Left renal pelvis (tissue), 4 donors: ENCODE measurements around the gene EXOSC7. TPM values are rescaled to one million over a fixed set of nuclear protein-coding genes. Genes with fewer than 3 reads are reported as not detected.
A peak's percentile ranks its signal among the peaks of the same experiment; 100 is the strongest.

ENCODE experiments used
- DNase-seq, 4 donors: peaks; one replicate each; pipeline ENCODE4 v3.0.0-alpha.2; 2013; ENCODE audit warnings: low read depth in 4 of 4, low spot score in 3 of 4
- polyA plus RNA-seq, 4 donors: library from polyadenylated mRNA; unstranded; fragments of 120-200 nt; gene quantifications; one replicate each; pipeline ENCODE4 v1.2.1, GENCODE V29; 2013; ENCODE audit not compliant: insufficient read length in 4 of 4

The EXOSC7 gene
- polyA plus RNA-seq, 4 donors, result 41.2 to 54.7 (median 51.5) TPM

DNA sequence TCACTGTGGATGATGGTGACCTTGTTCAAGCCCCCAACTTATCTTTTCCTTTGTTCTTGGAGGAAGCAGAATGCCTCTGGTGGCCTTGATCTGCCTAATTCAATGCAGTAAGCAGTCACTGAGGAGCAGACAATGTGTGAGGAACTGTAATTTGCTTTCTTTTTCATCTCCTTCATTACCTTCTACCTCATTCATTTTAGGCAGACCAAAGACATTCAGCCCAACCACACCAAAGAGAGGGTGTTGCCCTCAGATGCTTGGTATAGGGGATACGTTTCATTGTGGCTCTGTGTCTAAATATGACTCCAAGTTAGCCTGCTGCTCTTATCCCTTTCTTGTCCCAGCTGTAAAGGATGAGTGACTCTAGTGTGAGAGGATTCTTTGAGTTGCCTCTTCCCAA is 15.3 kb downstream of the EXOSC7 start:
- no peak for DNase-seq

DNA sequence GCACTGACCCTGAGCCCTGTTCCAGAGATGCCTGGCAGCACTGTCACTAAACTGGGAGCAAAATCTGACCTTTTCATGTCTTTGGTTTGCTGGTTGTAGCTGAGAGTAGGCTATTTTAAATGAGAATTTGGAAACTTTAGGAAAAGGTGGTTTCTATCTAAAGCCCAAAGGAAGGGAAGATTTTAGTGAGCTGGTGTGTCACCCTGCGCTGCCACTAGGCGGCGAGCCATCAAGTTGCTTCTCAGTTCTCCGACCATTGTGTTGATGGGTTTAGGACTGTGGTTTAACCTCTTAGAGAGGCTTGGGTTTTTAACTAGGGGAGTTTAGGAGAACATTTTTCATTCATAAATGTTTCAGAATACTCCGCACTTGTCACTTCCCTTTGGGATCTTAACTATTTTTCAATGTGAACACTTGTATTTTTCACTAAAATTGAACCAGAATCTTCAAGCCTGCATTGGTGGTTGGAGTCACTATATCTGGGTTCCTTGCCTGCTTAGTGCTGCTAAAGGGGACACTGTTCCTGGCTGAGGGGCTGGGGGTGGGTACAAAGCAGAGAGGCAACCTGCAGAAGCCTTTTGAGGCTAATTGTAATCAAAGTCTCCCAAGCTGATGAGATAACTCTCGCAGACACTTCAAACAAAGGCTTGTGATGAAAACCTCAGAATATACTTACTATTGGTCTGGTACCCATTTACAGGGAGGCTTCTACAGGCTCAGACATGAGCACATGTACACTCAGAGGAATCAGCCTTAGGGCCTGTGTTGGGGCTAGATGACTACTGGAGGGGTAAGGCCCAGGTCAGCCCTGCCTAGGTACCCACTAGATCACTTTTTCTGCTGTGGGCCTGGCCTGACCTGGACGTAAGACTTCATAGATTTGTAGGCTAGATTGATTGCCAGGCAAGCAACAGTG is 16.8 kb downstream of the EXOSC7 start:
- DNase-seq, result no peak

DNA sequence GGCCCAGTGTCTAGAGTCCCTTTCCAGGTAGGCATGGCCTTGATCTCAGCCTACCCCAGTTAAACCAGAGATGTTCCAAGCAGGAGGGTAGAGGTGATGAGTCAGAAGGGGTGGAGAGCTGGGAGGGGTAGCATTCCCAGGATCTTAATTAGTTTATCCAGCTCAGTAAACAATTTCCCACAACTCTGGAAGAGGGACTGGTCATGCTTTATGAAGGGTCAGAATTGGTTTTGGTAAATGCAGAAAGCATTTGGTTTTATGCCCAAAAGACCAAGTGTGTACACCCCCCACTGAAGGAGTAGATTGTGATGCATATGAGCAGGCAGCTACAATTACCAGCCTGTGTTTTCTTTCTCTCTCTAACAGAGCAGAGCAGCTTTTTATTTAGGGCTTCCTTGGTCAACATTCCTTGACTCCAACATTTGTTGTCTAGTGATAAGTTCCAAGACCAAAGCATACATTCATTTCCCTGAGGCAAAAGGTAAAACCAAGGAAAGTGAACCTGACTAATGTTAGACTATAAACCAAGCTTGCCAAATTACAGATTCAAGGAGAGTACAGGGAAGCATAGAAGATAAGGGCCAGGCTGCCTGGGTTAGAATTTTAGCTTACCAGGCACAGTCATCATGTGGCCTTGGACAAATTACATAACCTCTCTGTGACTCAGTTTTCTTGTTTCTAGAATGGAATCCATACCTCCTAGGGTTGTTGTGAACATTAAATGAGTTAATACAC is 17.6 kb downstream of the EXOSC7 start:
- DNase-seq, result no peak

DNA sequence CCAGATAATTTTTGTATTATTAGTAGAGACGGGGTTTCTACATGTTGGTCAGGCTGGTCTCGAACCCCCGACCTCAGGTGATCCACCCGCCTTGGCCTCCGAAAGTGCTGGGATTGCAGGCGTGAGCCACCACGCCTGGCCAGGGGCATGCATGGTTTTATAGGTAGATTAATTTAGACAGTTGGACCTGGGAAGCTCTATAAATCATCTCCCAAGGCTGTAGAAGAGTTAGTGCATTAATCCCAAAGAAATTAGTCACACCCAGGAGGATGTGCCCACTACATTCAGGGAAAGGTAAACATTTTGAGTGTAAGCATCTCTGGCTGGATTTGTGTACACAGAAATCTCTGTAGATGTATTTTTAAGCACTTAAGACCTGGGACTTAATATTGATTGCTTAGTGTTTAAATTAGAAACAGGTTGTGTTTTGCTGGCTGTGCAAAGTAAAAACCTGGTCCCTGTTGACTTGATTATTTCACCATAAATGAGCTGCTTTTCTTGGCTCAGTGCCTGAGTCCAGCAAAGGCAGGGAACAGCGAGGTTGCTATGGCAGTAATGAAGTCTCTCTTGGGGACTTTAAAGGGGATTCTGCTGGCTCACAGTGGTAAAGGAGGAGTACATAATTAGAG is 19.2 kb downstream of the EXOSC7 start:
- peak in 2 of 4 donors; percentile 47 to 72 for DNase-seq

DNA sequence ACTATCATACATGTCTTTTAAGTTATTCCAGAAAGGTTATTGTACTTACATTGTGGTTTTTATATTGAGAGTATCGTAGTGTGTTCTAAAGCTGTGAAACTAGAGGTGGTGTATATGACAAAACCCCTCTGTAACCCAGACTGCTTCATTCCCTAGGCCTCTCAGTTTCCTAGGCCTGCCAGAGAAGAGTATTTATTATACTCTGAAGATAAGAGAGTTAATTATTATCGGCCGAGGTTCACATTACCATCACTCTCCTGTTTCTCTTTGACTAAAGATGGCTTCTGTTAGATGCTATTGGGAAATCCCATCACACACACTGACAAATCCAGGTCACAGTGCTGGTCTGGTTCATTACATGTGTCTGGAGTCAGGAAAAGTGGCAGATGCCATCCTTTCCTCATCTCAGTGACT is 20.5 kb downstream of the EXOSC7 start:
- DNase-seq, result no peak

DNA sequence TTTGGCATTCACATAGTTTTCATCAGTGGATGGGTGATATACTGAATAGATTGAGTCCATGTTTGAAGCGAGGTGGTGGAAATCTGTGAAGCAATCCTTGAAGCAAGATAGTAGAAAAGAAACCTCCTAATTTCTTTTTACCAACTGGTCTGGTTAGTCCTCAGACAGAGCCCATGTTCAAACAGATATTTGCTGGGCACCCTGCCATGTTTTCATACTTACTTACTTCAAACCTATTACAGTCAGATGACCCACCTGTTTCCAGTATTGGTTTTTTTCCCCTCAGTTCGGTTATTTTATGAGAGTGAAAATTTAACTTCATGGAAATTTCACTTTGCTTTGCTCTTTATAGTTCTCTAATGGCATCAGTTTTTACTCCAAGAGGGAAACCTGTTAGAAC is 23.7 kb downstream of the EXOSC7 start:
- no peak for DNase-seq

DNA sequence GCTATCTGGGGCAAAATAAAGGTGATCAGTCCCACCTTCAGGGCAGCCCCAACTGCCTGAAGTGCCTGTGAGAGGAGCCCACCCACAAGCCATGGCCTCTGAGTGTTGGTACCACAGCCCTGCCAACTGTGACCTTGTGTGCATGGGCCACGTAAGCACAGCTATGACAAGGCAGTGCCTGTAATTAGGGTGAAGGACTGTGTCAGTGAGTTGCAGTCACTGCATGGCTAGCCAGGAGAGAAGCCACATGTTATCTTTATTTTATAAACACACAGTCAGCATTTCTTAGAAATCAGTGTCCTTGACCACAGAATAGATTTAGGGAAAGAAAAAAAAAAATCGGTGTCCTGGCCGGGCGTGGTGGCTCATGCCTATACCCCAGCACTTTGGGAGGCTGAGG is 24.8 kb downstream of the EXOSC7 start:
- DNase-seq, result no peak

DNA sequence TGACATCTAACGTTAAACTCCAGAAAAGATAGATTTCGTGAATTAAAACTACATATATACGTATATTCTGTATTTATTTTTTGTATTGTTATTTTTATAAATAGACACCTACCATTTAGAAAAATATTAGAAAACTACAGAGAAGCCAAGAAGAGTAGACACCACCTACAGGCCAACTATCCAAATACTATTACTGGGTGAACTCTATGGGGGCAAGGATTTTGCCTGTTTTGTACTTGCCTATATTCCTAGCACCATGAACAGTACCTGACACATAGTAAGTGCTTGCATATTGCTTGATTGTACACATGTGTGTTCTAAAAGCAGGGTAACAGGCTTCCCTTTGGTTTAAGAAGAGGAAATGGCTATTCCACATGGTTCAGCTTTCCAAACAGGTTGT is 25.7 kb downstream of the EXOSC7 start:
- DNase-seq, result no peak

DNA sequence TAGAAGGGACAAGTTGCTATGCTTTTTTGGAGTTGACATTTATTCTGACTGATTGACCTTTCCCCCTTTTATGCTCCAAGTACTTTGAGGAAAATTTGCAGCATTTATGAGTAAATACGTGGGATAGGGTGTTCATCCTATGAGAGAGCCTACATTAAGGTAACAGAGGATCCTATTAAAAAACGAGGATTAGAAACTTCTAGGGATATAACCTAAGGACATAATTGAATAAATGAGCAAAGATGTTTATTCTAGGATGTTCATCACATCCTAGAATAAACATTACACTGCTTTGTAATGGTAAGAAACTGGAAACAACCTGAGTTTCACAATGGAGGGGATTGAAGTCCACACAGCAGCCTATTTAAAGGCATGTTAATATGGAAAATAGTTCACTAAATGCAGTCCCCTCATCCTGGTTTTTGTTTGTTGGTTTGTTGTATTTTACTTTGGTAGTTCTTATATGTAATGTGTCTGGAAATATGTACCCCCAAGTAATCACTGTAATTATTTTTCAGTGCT is 26.2 kb downstream of the EXOSC7 start:
- no peak for DNase-seq

DNA sequence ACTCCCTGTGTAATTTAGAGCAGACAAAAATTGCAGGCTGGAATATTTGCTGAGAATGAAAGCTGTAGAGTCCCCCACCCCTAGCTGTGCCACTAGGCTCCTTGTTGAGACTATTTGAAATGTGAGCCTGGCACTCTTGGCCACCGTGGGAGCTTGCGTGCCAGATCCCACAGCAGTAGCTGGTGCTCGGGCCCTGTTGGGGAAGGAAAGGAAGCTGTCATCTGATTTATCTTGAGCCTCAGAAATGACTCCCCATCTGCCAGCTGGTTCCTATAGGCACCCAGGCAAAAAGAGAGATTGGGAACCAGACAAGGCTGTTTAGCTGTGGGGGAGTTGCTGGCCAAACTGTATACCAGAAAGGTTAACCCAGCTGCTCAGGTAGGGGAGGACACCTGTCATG is 26.7 kb downstream of the EXOSC7 start:
- DNase-seq, result no peak

DNA sequence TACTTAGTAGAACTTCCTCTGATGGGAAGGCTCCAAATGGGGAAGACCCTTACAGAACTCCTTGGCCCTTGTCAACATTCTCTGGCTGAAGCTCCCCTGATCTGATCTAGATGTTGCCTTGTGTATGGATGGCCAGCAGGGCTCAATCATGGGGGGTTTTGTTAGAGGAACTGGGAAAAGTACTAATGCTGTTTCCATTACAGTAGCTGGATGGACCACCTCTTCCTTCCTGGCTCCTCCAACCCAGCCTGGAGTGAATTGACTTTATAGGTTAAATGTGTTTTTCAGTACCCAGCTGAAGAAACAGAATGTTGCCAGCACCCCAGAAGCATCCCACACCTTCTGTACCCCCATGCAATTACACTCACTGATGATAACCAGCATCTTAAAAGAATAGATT is 27.4 kb downstream of the EXOSC7 start:
- no peak for DNase-seq

DNA sequence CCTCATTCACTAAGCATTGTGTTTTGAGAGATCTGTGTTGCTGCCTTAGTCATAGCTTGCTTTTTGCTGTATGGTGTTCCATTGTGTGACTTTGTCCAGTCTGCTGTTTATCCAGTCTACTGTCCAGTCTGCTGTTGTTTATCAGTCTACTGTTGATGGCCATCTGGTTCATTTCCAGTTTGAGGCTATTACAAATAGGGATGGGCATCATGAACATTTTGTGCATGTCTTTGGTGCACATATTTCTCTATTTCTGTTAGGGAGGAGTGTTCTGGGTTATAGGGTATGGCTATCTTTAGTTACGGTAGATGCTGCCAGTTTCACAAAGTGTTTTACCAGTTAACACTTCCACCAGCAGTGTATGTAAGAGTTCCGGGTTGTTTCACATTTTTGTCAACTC is 27.8 kb downstream of the EXOSC7 start:
- no peak for DNase-seq

DNA sequence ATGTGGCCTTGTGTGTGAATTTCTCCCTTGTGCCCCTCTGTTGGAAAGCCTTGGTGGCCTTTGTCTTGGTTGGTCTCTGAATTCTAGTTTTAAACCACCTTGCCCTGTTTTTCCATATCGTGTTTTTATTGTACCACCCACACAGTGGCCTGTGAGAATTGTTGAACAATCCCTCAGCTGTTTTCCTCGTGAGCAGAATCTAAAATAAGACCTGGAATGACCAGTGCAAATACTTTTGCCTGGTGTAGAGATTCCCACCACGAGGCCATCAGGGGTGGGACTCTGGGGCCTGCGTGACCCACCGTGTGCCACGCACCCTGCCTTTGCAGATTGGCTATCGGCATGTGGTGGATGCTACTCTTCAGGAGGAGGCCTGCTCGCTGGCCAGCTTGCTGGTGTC is 31.0 kb downstream of the EXOSC7 start:
- DNase-seq, result no peak

DNA sequence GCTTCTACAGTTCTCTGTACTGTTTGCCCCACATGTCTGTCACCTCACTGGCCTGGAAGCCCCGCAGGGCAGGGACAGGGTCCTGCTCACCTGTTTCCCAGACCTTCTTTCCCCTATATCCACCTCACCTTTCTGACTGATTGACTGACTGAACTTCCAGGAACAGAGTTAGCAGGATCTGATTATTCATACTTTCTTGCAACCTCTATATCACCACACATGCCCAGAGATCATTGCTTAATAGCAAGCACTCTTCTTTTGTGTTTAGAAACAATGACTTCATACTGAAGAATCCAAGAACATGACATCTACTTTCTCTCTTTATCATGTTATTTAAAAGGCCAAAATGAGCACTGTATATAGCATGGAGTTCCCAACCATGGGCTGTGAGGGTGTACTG is 32.1 kb downstream of the EXOSC7 start:
- DNase-seq, result no peak

DNA sequence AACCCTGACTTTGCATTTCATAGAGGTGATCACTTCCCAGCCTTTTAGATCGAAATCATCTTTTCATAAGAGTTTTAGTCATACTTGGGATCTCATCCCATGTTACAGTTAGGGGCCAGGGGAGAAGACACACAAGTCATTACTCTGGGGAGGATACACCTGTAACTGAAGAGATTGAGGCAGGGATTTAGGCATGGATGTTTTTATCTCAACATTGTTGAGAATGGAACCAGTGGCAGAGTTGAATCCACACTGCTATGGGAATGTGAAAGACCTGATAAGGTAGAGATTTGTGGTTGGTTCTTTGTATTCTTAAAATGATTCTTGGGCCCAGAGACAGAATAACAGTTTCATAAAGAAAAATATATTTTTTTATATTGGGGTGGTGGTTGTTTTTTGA is 33.8 kb downstream of the EXOSC7 start:
- no peak for DNase-seq

DNA sequence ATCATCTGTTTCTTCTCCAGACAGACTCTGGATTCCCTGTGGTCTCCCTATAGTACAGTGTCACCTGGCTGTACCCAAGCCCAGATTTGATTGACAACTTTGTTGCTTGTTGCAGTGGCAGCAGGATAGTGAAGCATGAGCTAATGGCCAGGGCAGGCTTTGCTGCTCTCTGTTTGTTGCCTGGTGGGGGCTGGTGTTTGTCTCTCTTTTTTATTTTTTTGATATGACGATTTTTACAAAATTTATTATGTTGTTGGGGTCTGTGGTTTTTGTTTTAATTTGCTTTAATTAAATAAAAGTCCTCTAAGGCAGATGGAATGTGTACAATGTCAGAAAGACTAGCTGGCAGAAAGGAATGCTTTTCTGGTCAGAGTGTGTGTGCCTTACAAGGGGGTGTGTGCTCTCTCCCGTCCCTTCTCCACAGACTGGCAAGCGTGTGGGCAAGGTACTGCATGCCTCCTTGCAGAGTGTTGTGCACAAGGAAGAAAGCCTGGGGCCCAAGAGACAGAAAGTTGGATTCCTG is 34.8 kb downstream of the EXOSC7 start:
- no peak for DNase-seq

DNA sequence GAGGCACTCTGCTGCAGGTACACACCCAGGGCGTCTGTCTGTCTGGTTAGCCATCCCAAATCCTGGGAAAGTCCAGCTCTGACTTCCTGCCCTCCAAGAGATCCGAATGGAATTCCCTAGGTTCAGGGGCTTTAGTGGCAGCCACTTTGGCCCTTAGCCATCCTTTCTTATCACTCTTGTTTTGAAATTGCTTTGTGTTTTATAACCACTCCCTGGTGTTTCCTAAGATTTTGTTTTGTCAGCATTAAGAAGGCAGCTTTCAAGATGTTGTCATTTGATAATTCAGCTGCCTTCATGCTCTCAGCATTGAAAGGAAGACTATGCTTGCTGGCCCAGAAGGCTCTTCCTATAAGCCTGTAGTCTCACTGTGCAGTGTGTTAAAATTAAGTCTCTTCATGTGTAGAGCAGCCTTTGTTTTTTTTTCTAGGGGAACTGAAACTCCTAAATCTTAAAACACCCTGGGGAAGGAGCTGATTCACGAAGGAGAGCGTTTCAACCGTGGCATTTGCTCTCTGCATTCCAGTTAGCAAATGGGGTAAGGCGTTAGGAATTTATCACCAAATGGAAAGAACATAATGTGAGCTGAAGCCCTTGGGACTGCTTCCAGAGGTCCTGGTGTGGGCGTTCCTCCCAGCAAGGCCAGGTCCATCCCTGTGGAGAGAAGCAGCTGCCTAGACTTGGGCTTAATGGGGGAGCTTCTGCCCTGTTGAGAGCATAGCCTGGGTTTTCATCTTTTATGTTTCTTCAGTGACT is 35.9 kb downstream of the EXOSC7 start:
- DNase-seq, result peak in 1 of 4 donors; percentile 31

DNA sequence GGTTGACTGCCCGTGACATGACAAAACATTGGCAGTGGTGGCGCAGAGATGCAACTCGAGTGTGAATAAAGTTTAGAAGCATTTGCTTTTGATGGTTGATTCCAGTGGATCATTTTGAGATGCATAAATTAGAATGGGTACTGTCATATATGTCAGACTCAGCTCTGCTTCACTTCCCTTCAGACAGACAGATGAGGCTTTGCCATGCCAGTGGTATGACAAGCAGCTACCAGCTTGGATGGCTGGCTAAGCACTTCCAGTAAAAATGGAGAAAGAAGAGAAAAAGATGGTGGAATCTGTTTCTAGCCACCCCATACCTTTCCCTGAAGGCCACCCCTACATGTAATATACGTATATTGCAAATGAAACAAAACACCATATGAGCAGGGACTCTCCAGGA is 36.5 kb downstream of the EXOSC7 start:
- DNase-seq, result no peak

DNA sequence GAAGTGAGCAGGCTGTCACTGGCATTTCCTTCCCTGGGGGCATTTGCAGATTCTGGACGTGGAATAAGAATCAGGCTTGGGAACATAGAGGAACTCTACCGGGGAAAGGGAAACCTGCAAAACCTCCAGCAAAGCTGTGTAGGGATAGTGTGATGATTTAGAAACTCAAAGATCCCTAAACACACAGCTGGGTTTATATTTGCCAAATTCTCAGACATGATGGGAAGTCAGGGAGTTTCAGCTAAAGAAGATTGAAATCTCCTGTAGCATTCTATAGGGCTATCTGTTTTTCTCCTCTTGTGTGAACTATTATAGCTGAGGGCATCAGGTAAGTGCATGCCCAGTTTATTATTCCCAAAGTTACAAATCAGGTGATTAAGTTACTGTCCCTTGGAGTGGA is 40.9 kb downstream of the EXOSC7 start:
- DNase-seq, result no peak

DNA sequence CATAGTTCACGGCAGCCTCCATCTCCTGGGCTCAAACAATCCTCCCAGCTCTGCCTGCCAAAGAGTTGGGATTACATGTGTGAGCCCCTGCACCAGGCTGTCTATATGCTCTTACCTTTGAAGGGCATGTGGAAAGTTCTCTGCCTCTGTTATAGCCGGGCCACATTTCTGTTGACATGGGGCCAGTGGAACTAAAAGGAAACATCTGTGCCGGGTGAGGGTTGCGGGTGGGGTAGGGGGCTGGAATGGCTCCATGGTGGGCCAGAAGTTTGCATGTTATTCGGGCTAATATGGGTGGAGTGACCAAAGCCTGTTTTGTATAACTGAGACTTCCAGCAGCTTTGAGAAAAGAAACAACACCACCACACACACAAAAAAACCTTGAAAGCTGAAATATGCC is 41.8 kb downstream of the EXOSC7 start:
- no peak for DNase-seq
